Muscle of back (tissue), 13 donors: ENCODE measurements around the gene KLK5. TPM values are rescaled to one million over a fixed set of nuclear protein-coding genes. Genes with fewer than 3 reads are reported as not detected.
"Not testable (repeated sequence)": the region's sequence is repeated elsewhere in the genome, so short reads cannot be mapped to it uniquely, and the experiment has no call there.

Experiments used
- DNase-seq, 3 donors: peaks; one replicate each; pipeline versions ENCODE4 v3.0.0 to v3.0.0-alpha.2; 2013
- long read RNA-seq, 9 donors: transcript quantifications; one replicate each; lab custom pipeline, GENCODE V29; 2026
- polyA plus RNA-seq, 10 donors: library from polyadenylated mRNA; unstranded; fragments of 120-200 nt; gene quantifications; one replicate each; pipeline ENCODE4 v1.2.1, GENCODE V29; 2013; ENCODE audit not compliant: insufficient read length in 10 of 10

KLK5 gene
- under 1 TPM in 1 of 10 donors, not detected in 9; 0.15 TPM for polyA plus RNA-seq
- long read RNA-seq, donor 1, result 0 reads
- long read RNA-seq, donor 2, result 0 reads
- long read RNA-seq, donor 3, result 0 reads
- long read RNA-seq, donor 4, result 0 reads
- long read RNA-seq, donor 5, result 0 reads
- long read RNA-seq, donor 6, result 0 reads
- long read RNA-seq, donor 7, result 0 reads
- long read RNA-seq, donor 8, result 0 reads
- long read RNA-seq, donor 9, result 0 reads

DNA sequence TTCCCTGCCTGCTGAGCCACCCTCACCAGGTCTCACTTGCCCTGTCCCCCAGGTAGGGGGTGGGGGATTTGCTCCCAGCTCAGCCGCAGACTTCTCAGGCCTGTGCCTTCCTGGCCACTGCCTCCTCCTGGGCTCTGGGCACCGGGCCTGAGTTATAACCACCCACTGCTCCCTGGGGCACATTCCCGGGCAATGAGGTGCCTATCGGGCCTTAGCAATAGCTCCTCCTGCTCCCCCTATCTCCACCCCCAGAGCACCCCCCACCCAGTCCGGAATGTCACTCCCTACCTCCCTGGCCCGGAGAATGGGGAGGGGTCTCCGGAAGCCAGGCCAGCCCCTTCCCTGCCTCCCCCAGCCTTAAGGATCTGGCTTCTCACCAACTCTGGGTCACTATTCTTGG, at the start of gene KLK5:
Gene KLK5, minus strand, starts transcription at position 129 of the 400 bp plus-strand sequence. CDS start 381 bp downstream, outside the sequence.
- no peak for DNase-seq

DNA sequence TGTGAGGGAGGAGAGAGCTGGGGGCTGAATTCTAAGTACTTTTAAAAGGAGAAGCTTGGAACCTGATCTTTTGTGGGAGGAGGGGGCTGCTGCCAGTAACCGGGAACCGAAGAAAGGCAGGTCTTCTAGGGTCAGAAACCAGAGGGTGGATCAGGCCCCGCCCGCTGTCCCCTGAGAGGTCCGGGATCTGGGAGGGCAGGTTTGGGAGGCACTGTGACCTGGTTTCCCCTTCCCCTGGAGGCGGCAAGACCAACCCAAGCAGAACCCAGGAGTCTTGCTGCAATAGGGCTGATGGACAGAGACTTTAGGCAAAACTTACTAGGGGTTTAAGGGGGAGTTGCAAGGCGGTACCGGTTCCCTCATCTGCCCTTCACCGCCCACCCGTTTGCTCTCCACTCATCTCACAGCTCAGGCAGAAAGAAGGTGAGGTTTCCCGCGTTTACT, 49.3 kb upstream of the KLK5 start:
- DNase-seq, result no peak

- DNase-seq, result peak in 1 of 3 donors; percentile 5
Measured at GRCh38 chr19:51001515-51001914, 48.7 kb upstream of the KLK5 start, which contains the start of gene KLK8. KLK8 (minus strand) TSS chr19:51001604; CDS start chr19:51001167, 437 bp downstream.

DNA sequence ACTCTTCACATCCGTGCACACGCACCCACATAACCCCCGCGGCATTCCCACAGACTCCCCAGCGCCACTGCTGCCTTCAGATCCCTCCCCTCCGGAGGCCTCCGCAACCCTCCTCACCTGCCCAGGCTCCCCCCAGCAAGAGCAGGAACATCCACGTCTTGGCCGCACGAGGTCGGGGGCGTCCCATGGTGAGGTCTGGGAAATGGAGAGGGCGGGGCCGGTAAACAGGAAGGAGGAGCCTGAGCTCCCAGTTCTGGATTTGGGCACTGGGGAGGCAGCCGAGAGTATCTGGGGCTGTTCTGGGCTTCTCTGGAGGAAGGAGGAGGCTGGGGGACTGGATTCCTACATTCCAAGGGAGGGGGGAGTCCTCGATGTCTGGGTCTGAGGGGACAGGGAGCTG, 48.1 kb upstream of the KLK5 start:
- DNase-seq, result no peak

DNA sequence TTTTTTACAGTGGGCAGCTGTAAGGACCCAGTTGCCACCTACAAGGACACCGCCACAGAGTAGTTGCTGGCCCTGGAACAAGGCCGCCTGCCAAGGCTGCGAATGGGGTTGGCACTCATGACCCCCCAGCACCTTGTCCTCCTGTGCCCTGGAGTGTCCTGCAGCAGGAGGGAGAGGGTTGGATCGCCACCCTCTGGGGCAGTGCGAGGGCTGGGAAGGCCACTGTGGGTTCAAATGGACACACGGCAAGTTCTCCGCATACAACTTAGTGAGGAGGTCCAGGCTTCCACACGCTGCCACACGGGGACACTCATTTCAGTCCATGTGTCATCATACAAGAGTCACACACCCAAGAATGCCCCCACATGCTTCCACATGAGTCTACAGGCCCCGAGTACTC, 47.6 kb upstream of the KLK5 start:
- no peak for DNase-seq

GRCh38 chr19:50998686-50999085, 45.8 kb upstream of the KLK5 start:
- no peak for DNase-seq

DNA sequence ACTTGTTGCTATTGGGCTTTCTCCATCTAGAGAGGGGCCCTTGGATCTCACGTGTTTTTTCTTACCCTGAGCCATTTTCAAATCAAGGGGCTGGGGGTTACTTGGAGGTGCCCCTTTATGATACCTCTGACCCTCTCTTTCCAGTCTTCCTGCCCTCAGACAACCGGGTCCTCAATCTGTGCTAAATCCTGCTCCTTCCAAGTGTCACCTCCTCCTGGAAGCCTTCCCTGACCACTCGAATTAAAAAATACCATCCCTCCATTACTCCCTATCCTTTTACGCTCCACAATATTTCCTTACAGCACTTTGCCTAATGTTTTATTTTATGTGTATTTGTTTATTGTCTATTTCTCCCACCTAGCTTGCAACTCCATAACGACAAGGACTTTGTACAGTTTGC, 45.2 kb upstream of the KLK5 start:
- DNase-seq, result no peak

GRCh38 chr19:50994129-50994528, 41.3 kb upstream of the KLK5 start:
- no peak for DNase-seq

DNA sequence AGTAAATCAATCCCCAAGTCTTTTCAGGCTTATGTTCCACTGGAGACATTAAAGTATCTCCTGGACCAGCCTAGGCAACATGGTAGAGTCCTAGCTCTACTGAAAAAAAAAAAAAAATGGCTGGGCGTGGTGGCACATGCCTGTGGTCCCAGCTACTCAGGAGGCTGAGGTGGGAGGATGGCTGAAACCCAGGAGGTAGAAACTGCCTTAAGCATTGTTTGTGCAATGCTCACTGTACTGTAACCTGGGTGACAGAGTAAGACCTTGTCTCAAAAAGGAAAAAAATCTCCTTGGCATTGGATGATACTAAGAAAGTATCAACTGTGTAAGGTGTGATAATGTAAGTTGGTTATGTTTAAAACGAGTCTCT, 39.8 kb upstream of the KLK5 start:
- no peak for DNase-seq

DNA sequence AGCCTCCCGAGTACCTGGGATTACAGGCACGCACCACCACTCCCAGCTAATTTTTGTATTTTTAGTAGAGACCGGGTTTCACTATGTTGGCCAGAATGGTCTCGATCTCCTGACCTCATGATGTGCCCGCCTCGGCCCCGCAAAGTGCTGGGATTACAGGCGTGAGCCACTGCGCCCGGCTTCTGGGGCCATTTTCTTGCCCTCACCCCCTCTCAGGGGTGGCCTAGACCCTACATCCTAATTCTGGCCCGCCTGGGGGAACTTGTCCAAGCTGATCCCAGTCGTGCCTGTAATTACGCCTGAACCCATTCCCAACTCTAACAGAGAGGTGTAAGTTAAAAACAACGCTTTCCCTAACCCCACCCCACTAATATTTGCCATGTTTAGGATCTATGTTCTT, 31.6 kb upstream of the KLK5 start:
- DNase-seq, result not testable (repeated sequence)

GRCh38 chr19:50983625-50984292, 30.9 kb upstream of the KLK5 start, which contains the start of gene KLK7:
KLK7 (minus strand) TSS chr19:50983917; CDS start chr19:50982399, 1,518 bp downstream.
- no peak for DNase-seq

- DNase-seq, result no peak
Measured at GRCh38 chr19:50982186-50982585, 29.3 kb upstream of the KLK5 start.

DNA sequence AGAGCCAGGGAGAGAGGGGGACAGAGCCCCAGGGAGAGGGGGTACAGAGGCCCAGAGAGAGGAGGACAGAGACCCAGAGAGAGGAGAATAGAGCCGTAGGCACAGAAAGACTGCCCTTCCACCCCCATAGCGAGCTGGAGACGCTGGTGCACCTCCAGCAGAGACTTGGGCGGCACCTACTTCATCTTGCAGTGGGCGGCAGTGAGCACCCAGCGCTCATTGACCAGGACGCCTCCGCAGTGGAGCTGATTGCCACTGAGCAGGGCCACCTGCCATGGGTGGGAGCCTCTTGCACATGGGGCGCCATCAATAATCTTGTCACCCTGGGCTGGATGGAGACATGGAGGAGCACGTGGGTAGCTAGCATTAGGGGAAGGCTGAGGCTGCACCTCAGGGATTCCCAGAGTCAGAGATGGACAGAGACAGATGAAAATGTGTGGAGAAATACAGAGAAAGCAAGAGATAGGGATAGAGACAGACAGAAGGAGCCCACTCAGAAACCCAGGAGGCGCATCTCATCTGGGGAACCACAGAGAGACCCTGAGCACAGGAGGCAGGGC, 28.8 kb upstream of the KLK5 start:
- DNase-seq, result no peak

DNA sequence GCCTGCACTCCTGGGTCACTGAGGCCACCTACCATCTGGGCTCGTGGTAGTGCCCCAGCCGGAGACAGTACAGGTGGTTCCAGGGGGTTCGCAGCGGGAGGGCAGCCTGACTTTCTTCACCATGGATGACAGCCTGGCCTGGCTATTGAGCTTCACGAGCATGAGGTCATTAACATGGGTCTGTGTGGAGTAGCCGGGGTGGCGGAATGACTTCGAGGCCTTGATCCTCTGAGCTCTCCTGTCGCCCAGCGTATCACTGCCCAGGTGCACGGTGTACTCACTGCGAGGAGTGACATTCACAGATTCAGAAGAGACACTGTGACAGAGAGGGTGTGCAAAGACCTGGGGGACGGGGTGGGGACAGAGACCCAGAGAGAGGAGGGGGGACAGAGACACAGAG, 27.4 kb upstream of the KLK5 start:
- no peak for DNase-seq

- no peak for DNase-seq
Measured at GRCh38 chr19:50979758-50980157, 26.9 kb upstream of the KLK5 start.

GRCh38 chr19:50978772-50979390, 26.0 kb upstream of the KLK5 start:
- DNase-seq, result no peak

- DNase-seq, result no peak
Measured at GRCh38 chr19:50977626-50978025, 24.8 kb upstream of the KLK5 start.

DNA sequence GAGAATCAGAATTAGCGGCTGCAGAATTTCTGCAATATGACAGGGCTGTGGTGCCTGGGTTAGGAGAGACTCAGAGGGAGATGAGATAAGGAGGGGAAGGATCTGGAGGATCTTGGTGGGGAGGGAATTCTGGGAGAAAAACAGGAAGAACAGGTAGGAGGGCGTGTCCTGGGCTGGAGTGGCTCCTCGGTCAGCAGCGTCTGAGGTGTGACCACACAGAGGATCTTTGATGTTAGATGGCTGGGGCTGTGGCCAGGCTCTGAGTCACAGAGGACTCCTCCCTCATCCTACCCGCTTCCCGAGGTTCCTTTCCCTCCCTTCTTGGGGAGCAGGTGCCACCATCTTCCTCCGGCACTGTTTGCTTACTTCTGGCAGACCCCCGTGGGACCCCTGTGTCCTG, 22.9 kb upstream of the KLK5 start:
- DNase-seq, result no peak

- no peak for DNase-seq
Measured at GRCh38 chr19:50974702-50975556, 22.1 kb upstream of the KLK5 start.

DNA sequence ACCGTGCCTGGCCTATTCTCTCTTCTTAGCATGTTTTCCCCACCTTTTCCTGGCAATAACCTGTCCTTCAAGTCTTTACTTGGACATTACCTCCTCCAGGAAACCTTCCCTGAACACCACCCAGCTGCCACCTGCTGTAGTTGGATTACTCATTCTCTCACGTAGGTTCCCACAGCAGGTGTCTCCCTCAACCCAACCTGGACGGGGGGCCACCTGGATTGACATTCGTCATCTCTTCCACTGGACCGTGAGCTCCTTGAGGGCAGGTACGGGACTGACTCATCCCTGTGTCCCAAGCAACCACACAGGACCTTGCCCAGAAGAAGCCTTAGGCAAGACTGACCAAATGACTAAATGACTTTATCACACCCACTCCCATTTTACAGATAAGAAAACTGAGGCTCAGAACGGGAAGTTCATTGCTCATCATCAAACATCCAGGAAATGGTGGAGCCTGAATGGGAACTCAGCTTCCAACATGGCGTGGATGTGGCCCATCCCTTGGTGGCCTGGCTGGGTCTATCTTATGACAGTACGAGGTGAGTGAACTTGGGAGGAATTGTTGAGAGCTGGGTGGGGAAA, 20.0 kb upstream of the KLK5 start:
- no peak for DNase-seq

DNA sequence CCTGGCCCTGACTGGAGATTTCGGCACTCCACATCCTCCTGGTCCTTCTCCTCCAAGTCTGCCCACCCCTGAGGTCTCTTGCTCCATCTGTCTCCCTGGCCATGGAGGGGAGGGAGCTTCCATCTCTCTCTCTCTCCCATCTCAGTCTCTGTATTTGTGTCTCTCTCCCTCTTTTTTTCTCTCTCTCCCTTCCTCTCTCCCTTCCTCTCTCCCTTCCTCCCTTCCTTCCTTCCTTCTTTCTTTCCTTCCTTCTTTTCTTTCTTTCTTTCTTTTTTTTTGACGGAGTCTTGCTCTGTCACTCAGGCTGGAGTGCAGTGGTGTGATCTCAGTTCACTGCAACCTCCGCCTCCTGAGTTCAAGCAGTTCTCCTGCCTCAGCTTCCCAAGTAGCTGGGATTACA, 17.0 kb upstream of the KLK5 start:
- not testable (repeated sequence) for DNase-seq

DNA sequence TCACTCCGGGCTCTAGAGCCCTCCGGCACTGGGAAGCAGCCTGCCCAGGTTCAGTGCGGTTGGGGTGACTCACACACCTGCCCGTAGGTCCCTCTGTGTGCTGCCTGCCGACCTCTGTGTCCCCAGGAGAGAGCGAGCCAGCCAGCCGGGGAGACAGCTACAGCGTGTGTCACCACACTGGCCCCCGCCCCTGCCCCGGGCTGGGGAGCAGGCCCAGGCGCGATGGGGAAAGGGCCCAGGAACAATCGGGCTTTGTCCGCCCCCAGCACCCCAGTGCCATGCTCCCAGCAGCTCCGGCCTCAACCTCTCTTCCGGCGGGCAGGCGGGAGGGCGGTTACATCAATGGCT, 16.5 kb upstream of the KLK5 start, which contains the start of gene KLK6:
Gene KLK6, minus strand, starts transcription at position 179 of the 348 bp plus-strand sequence. CDS start 1,487 bp downstream, outside the sequence.
- no peak for DNase-seq
